HAP-1 (cell line): ENCODE data around the gene SORBS1.
A peak's percentile ranks its signal among the peaks of the same experiment; 100 is the strongest.
"Not testable (repeated sequence)": the region's sequence is repeated elsewhere in the genome, so short reads cannot be mapped to it uniquely, and the experiment has no call there.

ENCODE experiments used
- DNase-seq, 2 experiments: peaks; one replicate each; pipeline ENCODE4 v3.0.0-alpha.2; 2016 to 2020; ENCODE audit warnings: low spot score in 2 of 2
- H3K27me3 ChIP-seq: fragments of 250-450 bp; sonication (Bioruptor Pico); 2 replicates; pipeline ENCODE4 v1.5.1; 2020; ENCODE audit warnings: low read depth, mild to moderate bottlenecking, moderate library complexity
- H3K36me3 ChIP-seq: fragments of 250-450 bp; sonication (Bioruptor Pico); replicated peaks from 2 replicates; pipeline ENCODE4 v1.5.1; 2020; ENCODE audit warnings: mild to moderate bottlenecking
- H3K4me1 ChIP-seq: fragments of 250-450 bp; sonication (Bioruptor Pico); 2 replicates; pipeline ENCODE4 v1.5.1; 2020; ENCODE audit warnings: mild to moderate bottlenecking
- H3K4me3 ChIP-seq: fragments of 250-450 bp; sonication (Bioruptor Pico); 2 replicates; pipeline ENCODE4 v1.5.1; 2020; ENCODE audit warnings: mild to moderate bottlenecking, moderate library complexity
- H3K9me3 ChIP-seq: fragments of 250-450 bp; sonication (Bioruptor Pico); 2 replicates; pipeline ENCODE4 v1.5.1; 2020; ENCODE audit warnings: mild to moderate bottlenecking, moderate library complexity
- in situ Hi-C: fragments of 300-500 bp; cut with MboI; formaldehyde crosslinking; loops from 3 replicates; pipeline ENCODE4 v1.14.3; 2020; ENCODE audit warnings: low sequenced_read_pairs, inconsistent platforms, mixed read lengths

The SORBS1 gene

GRCh38 chr10:95474228-95475002 lies 86.8 kb downstream of the SORBS1 start:
- in situ Hi-C loops = no loop called here
- H3K4me3 ChIP-seq = no peak overlapping the region
- no peaks in the 10 kb centered on the region for H3K9me3 ChIP-seq
- no peaks in the 10 kb centered on the region for H3K36me3 ChIP-seq
- no peaks in the 10 kb centered on the region; the same call in 1 of the 2 replicates for H3K4me1 ChIP-seq
- no peaks in the 10 kb centered on the region for H3K27me3 ChIP-seq
- no peak for DNase-seq

- Histone ChIP-seq H3K27me3 (no peaks in the 10 kb centered on the region), H3K36me3 (no peaks in the 10 kb centered on the region), H3K4me3 (no peak overlapping the region), H3K9me3 (no peaks in the 10 kb centered on the region), H3K4me1 (no peaks in the 10 kb centered on the region; the same call in 1 of the 2 replicates)
- no peak for DNase-seq
- in situ Hi-C loops = no loop called here
These were observed 88.7 kb downstream of the SORBS1 start for GRCh38 chr10:95472304-95473088.

GRCh38 chr10:95469676-95470075 lies 91.5 kb downstream of the SORBS1 start:
- in situ Hi-C loops = no loop called here
- Histone ChIP-seq H3K4me1 (no peaks in the 10 kb centered on the region), H3K36me3 (no peaks in the 10 kb centered on the region), H3K27me3 (no peaks in the 10 kb centered on the region), H3K9me3 (no peaks in the 10 kb centered on the region), H3K4me3 (no peak overlapping the region)
- DNase-seq = no peak

GRCh38 chr10:95469251-95469650 lies 91.9 kb downstream of the SORBS1 start:
- in situ Hi-C loops = no loop called here
- no peak overlapping the region for H3K4me3 ChIP-seq
- H3K4me1 ChIP-seq = no peaks in the 10 kb centered on the region

GRCh38 chr10:95467642-95468041 lies 93.5 kb downstream of the SORBS1 start:
- H3K9me3 ChIP-seq, DNase-seq, in situ Hi-C loops, H3K4me1 ChIP-seq, H3K4me3 ChIP-seq, H3K36me3 ChIP-seq, H3K27me3 ChIP-seq: not testable (repeated sequence)

More at GRCh38 chr10:95469251-95469650, 91.9 kb downstream of the SORBS1 start:
- no peaks in the 10 kb centered on the region for H3K27me3 ChIP-seq
- no peaks in the 10 kb centered on the region for H3K9me3 ChIP-seq
- DNase-seq = no peak
- H3K36me3 ChIP-seq = no peaks in the 10 kb centered on the region

GRCh38 chr10:95467162-95467599 lies 94.0 kb downstream of the SORBS1 start:
- no peaks in the 10 kb centered on the region for H3K4me1 ChIP-seq
- in situ Hi-C loops = no loop called here
- H3K36me3 ChIP-seq = no peaks in the 10 kb centered on the region
- DNase-seq = peak; percentile 16 to 55
- H3K9me3 ChIP-seq = no peaks in the 10 kb centered on the region
- no peak overlapping the region for H3K4me3 ChIP-seq
- no peaks in the 10 kb centered on the region for H3K27me3 ChIP-seq

GRCh38 chr10:95466436-95466835 lies 94.7 kb downstream of the SORBS1 start:
- Histone ChIP-seq H3K27me3 (no peaks in the 10 kb centered on the region), H3K4me1 (no peaks in the 10 kb centered on the region), H3K9me3 (no peaks in the 10 kb centered on the region), H3K36me3 (no peaks in the 10 kb centered on the region), H3K4me3 (no peak overlapping the region)
- in situ Hi-C loops = no loop called here
- DNase-seq = no peak

- H3K4me3 ChIP-seq = no peak overlapping the region
- no peak for DNase-seq
- H3K27me3 ChIP-seq = no peaks in the 10 kb centered on the region
- H3K36me3 ChIP-seq = no peaks in the 10 kb centered on the region
- in situ Hi-C loops = no loop called here
- H3K9me3 ChIP-seq = no peaks in the 10 kb centered on the region
- no peaks in the 10 kb centered on the region for H3K4me1 ChIP-seq
These were observed 96.9 kb downstream of the SORBS1 start for GRCh38 chr10:95464280-95464679.

- H3K27me3 ChIP-seq = no peaks in the 10 kb centered on the region
- in situ Hi-C loops = no loop called here
- H3K36me3 ChIP-seq = no peaks in the 10 kb centered on the region
- no peaks in the 10 kb centered on the region for H3K4me1 ChIP-seq
- H3K9me3 ChIP-seq = no peaks in the 10 kb centered on the region
- H3K4me3 ChIP-seq = no peak overlapping the region
- DNase-seq = no peak
These were observed 98.2 kb downstream of the SORBS1 start for GRCh38 chr10:95462740-95463667.

GRCh38 chr10:95461611-95462010 lies 99.6 kb downstream of the SORBS1 start:
- H3K4me3 ChIP-seq = no peak overlapping the region
- H3K36me3 ChIP-seq = no peaks in the 10 kb centered on the region
- in situ Hi-C loops = no loop called here
- DNase-seq = no peak
- no peaks in the 10 kb centered on the region for H3K4me1 ChIP-seq
- no peaks in the 10 kb centered on the region for H3K27me3 ChIP-seq
- no peaks in the 10 kb centered on the region for H3K9me3 ChIP-seq

GRCh38 chr10:95459446-95460045 lies 101.6 kb downstream of the SORBS1 start:
- H3K4me1 ChIP-seq = no peaks in the 10 kb centered on the region
- no peaks in the 10 kb centered on the region for H3K36me3 ChIP-seq
- no peaks in the 10 kb centered on the region for H3K9me3 ChIP-seq
- no peak overlapping the region for H3K4me3 ChIP-seq
- H3K27me3 ChIP-seq = no peaks in the 10 kb centered on the region
- no peak for DNase-seq
- in situ Hi-C loops = no loop called here

GRCh38 chr10:95458871-95459270 lies 102.3 kb downstream of the SORBS1 start:
- no peaks in the 10 kb centered on the region for H3K36me3 ChIP-seq
- in situ Hi-C loops = no loop called here
- no peak for DNase-seq
- H3K9me3 ChIP-seq = no peaks in the 10 kb centered on the region
- no peak overlapping the region for H3K4me3 ChIP-seq
- H3K27me3 ChIP-seq = no peaks in the 10 kb centered on the region
- H3K4me1 ChIP-seq = no peaks in the 10 kb centered on the region

- Histone ChIP-seq H3K4me1 (no peaks in the 10 kb centered on the region), H3K4me3 (no peak overlapping the region), H3K36me3 (no peaks in the 10 kb centered on the region), H3K9me3 (no peaks in the 10 kb centered on the region), H3K27me3 (no peaks in the 10 kb centered on the region)
- no peak for DNase-seq
- in situ Hi-C loops = no loop called here
These were observed 103.2 kb downstream of the SORBS1 start for GRCh38 chr10:95458014-95458413.
